Fibroblast of skin of abdomen (primary cell): ENCODE data around the gene ENTR1.
A peak's percentile ranks its signal among the peaks of the same experiment; 100 is the strongest.
"Not testable (repeated sequence)": the region's sequence is repeated elsewhere in the genome, so short reads cannot be mapped to it uniquely, and the experiment has no call there.

Source experiments
- DNase-seq: peaks from one replicate; pipeline ENCODE4 v3.0.0-alpha.2; 2013

Gene ENTR1

GRCh38 chr9:136438548-136439480, 28.4 kb upstream of the ENTR1 start:
- peak; percentile 13 for DNase-seq

- no peak for DNase-seq
Measured at GRCh38 chr9:136437839-136438547, 27.6 kb upstream of the ENTR1 start.

GRCh38 chr9:136437430-136437829, 27.0 kb upstream of the ENTR1 start:
- no peak for DNase-seq

- DNase-seq = no peak
Measured at GRCh38 chr9:136436055-136436634, 25.7 kb upstream of the ENTR1 start.

- no peak for DNase-seq
Measured at GRCh38 chr9:136434580-136435169, 24.3 kb upstream of the ENTR1 start.

- DNase-seq = no peak
Measured at GRCh38 chr9:136433849-136434579, 23.6 kb upstream of the ENTR1 start.

- DNase-seq = no peak
Measured at GRCh38 chr9:136433043-136433715, 22.8 kb upstream of the ENTR1 start.

- no peak for DNase-seq
Measured at GRCh38 chr9:136432591-136432990, 22.2 kb upstream of the ENTR1 start.

GRCh38 chr9:136431782-136432350, 21.5 kb upstream of the ENTR1 start:
- no peak for DNase-seq

- no peak for DNase-seq
Measured at GRCh38 chr9:136430588-136431234, 20.3 kb upstream of the ENTR1 start.

- no peak for DNase-seq
Measured at GRCh38 chr9:136429683-136430491, 19.5 kb upstream of the ENTR1 start.

GRCh38 chr9:136429075-136429628, 18.7 kb upstream of the ENTR1 start:
- no peak for DNase-seq

- DNase-seq = no peak
Measured at GRCh38 chr9:136426787-136427186, 16.4 kb upstream of the ENTR1 start.

- DNase-seq = not testable (repeated sequence)
Measured at GRCh38 chr9:136425367-136425766, 15.0 kb upstream of the ENTR1 start.

GRCh38 chr9:136424750-136425362, 14.4 kb upstream of the ENTR1 start:
- no peak for DNase-seq

- no peak for DNase-seq
Measured at GRCh38 chr9:136423432-136424146, 13.2 kb upstream of the ENTR1 start.

- no peak for DNase-seq
Measured at GRCh38 chr9:136422876-136423275, 12.5 kb upstream of the ENTR1 start.

- no peak for DNase-seq
Measured at GRCh38 chr9:136421791-136422190, 11.4 kb upstream of the ENTR1 start.

GRCh38 chr9:136419092-136419420, 8.6 kb upstream of the ENTR1 start:
- DNase-seq = no peak
